Liver (tissue), 9 donors: ENCODE measurements around the gene CACNA1E. TPM values are rescaled to one million over a fixed set of nuclear protein-coding genes. Genes with fewer than 3 reads are reported as not detected.

ENCODE experiments used
- DNase-seq: peaks from one replicate; pipeline ENCODE4 v3.0.0-alpha.2; 2017; ENCODE audit warnings: low spot score
- H3K27ac ChIP-seq, 2 donors: one replicate each; pipeline ENCODE4 v1.7.0; 2013; ENCODE audit warnings: inconsistent platforms in 2 of 2, low read length in 2 of 2, control low read depth in 1 of 2, low read depth in 1 of 2, mild to moderate bottlenecking in 1 of 2
- H3K27me3 ChIP-seq, 4 donors: one replicate each; pipeline versions ENCODE4 v1.6.1 to v1.7.0; 2013; ENCODE audit warnings: low read length in 3 of 4, inconsistent platforms in 1 of 4, mild to moderate bottlenecking in 1 of 4, moderate library complexity in 1 of 4; ENCODE audit not compliant: control insufficient read depth in 4 of 4, insufficient read depth in 4 of 4
- H3K36me3 ChIP-seq, 4 donors: one replicate each; pipeline versions ENCODE4 v1.6.1 to v1.7.0; 2013; ENCODE audit warnings: low read length in 3 of 4, mild to moderate bottlenecking in 3 of 4, low read depth in 1 of 4, moderate library complexity in 1 of 4; ENCODE audit not compliant: control insufficient read depth in 4 of 4, insufficient read depth in 3 of 4
- H3K4me1 ChIP-seq, 4 donors: one replicate each; pipeline versions ENCODE4 v1.6.1 to v1.7.0; 2013; ENCODE audit warnings: low read length in 3 of 4, mild to moderate bottlenecking in 3 of 4, moderate library complexity in 1 of 4; ENCODE audit not compliant: control insufficient read depth in 4 of 4, insufficient read depth in 4 of 4
- H3K4me3 ChIP-seq, 3 donors: one replicate each; pipeline versions ENCODE4 v1.6.1 to v1.7.0; 2013; ENCODE audit warnings: low read length in 3 of 3, control low read depth in 1 of 3, low read depth in 1 of 3, mild to moderate bottlenecking in 1 of 3
- H3K9ac ChIP-seq, 2 donors: one replicate each; pipeline ENCODE4 v1.7.0; 2013; ENCODE audit warnings: low read length in 2 of 2, mild to moderate bottlenecking in 2 of 2, moderate library complexity in 2 of 2, control low read depth in 1 of 2, low read depth in 1 of 2
- H3K9me3 ChIP-seq, 4 donors: one replicate each; pipeline versions ENCODE4 v1.6.1 to v1.7.0; 2013; ENCODE audit warnings: low read length in 3 of 4; ENCODE audit not compliant: control insufficient read depth in 4 of 4
- ATF3 ChIP-seq: IDR thresholded peaks from 2 replicates; pipeline ENCODE4 v1.6.1; 2016; ENCODE audit warnings: antibody characterized with exemption
- EGR1 ChIP-seq, 2 donors: IDR thresholded peaks; 2 replicates each; pipeline ENCODE4 v1.6.1; 2016 to 2018; ENCODE audit warnings: antibody characterized with exemption in 2 of 2, low read depth in 2 of 2
- FOXA1 ChIP-seq: IDR thresholded peaks from 2 replicates; pipeline ENCODE4 v1.6.1; 2016; ENCODE audit warnings: antibody characterized with exemption
- FOXA2 ChIP-seq: IDR thresholded peaks from 2 replicates; pipeline ENCODE4 v1.6.1; 2016; ENCODE audit warnings: antibody characterized with exemption
- GABPA ChIP-seq, 2 donors: IDR thresholded peaks in 1 of 2; conservative IDR thresholded peaks in 1 of 2; 2 replicates each; pipeline ENCODE4 v1.6.1; 2016; ENCODE audit warnings: antibody characterized with exemption in 2 of 2, mild to moderate bottlenecking in 1 of 2, moderate library complexity in 1 of 2
- HNF4A ChIP-seq, 2 donors: conservative IDR thresholded peaks; 2 replicates each; pipeline ENCODE4 v1.6.1; 2016; ENCODE audit warnings: antibody characterized with exemption in 2 of 2, mild to moderate bottlenecking in 2 of 2
- HNF4G ChIP-seq: IDR thresholded peaks from 2 replicates; pipeline ENCODE4 v1.6.1; 2016; ENCODE audit warnings: antibody characterized with exemption
- JUND ChIP-seq, 2 donors: IDR thresholded peaks; 2 replicates each; pipeline ENCODE4 v1.6.1; 2016; ENCODE audit warnings: antibody characterized with exemption in 2 of 2
- NR2F2 ChIP-seq: IDR thresholded peaks from 2 replicates; pipeline ENCODE4 v1.6.1; 2016; ENCODE audit warnings: antibody characterized with exemption
- RAD21 ChIP-seq, 2 donors: IDR thresholded peaks; 2 replicates each; pipeline ENCODE4 v1.6.1; 2016; ENCODE audit warnings: antibody characterized with exemption in 2 of 2, mild to moderate bottlenecking in 2 of 2
- REST ChIP-seq: IDR thresholded peaks from 2 replicates; pipeline ENCODE4 v1.6.1; 2016; ENCODE audit warnings: antibody characterized with exemption, mild to moderate bottlenecking
- RXRA ChIP-seq, 2 donors: IDR thresholded peaks; 2 replicates each; pipeline ENCODE4 v1.6.1; 2017 to 2018; ENCODE audit warnings: antibody characterized with exemption in 2 of 2, mild to moderate bottlenecking in 1 of 2
- SP1 ChIP-seq: IDR thresholded peaks from 2 replicates; pipeline ENCODE4 v1.6.1; 2018; ENCODE audit warnings: antibody characterized with exemption, mild to moderate bottlenecking
- TAF1 ChIP-seq: conservative IDR thresholded peaks from 2 replicates; pipeline ENCODE4 v1.6.1; 2016; ENCODE audit warnings: antibody characterized with exemption, mild to moderate bottlenecking
- YY1 ChIP-seq: IDR thresholded peaks from 2 replicates; pipeline ENCODE4 v1.6.1; 2016; ENCODE audit warnings: antibody characterized with exemption, mild to moderate bottlenecking
- ZBTB33 ChIP-seq: IDR thresholded peaks from 2 replicates; pipeline ENCODE4 v1.6.1; 2016; ENCODE audit warnings: antibody characterized with exemption
- WGBS: extraction: QIAGEN DNeasy Blood & Tissue Kit; methylation state at CpG from one replicate; pipeline ENCODE4 v1.1.7; 2013; 5-methylcytosine and 5-hydroxymethylcytosine counted together
- polyA plus RNA-seq, 2 donors: library from polyadenylated mRNA; stranded (reverse) in 1 of 2; unstranded in 1 of 2; fragments of 200-250 nt in 1 of 2; fragments of >200 nt in 1 of 2; fragmentation: Nextera tagmentation in 1 of 2; extraction: Ambion mirVana in 1 of 2; gene quantifications; one replicate each; pipeline versions ENCODE4 v1.2.1 to v1.2.3, GENCODE V29; 2013 to 2015
- total RNA-seq, 2 donors: library from RNA; depleted of rRNA; stranded (reverse); fragments of >200 nt; gene quantifications; one replicate each; pipeline ENCODE4 v1.2.3, GENCODE V29; 2014
- TF ChIP-seq, protein P1 (sequence below): IDR thresholded peaks from 2 replicates; pipeline ENCODE4 v1.6.1; 2016; ENCODE audit warnings: antibody characterized with exemption
- TF ChIP-seq, protein P2 (sequence below): fragments of 150-350 bp; IDR thresholded peaks from 2 replicates; pipeline ENCODE4 v1.5.1; 2017; ENCODE audit warnings: improper control_type of control experiment, low read depth, low read length; ENCODE audit not compliant: missing input control
- donor health status: healthy.
- donor health status: healthy.
- donor health status: healthy.
- donor health status: healthy.
- donor health status: healthy.

The CACNA1E gene
- total and polyA plus RNA-seq, 4 donors: under 0.01 to 0.08 (median 0.01) TPM; not detected in 1

DNA sequence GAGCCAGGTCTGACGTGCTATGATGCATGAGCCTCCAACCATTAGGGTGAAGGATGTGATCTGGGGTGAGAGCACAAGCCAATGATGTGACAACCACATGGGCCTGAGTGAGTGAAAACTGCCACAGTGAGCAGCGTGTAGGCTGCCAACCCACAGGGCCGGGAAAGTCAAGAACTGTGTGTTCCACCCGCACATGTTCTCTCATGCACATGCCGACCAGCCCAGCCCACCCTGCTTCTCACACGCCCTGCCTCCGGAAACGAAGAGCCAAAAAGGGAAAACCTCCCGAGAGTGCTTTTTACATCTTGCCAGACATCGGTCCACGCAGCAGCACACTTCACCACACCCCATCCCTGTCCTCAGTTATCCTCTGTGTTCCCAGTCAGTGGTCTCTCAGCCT lies 197.0 kb downstream of the CACNA1E start:
- no peak for TF ChIP-seq NR2F2
- no peak for TF ChIP-seq FOXA1
- TF ChIP-seq ZBTB33: no peak
- Histone ChIP-seq H3K9ac (no peak overlapping the region), H3K4me3 (no peak overlapping the region), H3K4me1 (no peaks in the 10 kb centered on the region), H3K27me3 (peaks cover 0 to 1% (median 0%) of the 10 kb centered on the region in 4 donors), H3K9me3 (no peaks in the 10 kb centered on the region), H3K36me3 (no peaks in the 10 kb centered on the region), H3K27ac (no peak overlapping the region)
- 87% methylated on average over 11 of the region's 11 CpGs for WGBS
- no peak for DNase-seq

GRCh38 chr1:181680871-181681270 lies 197.6 kb downstream of the CACNA1E start:
- Histone ChIP-seq H3K27me3 (no peaks in the 10 kb centered on the region), H3K9me3 (no peaks in the 10 kb centered on the region), H3K27ac (no peak overlapping the region), H3K4me1 (no peaks in the 10 kb centered on the region), H3K4me3 (no peak overlapping the region), H3K36me3 (no peaks in the 10 kb centered on the region), H3K9ac (no peak overlapping the region)
- DNase-seq: no peak
- TF ChIP-seq RAD21 (IDR thresholded peaks at IDR 0.05) (no peak), FOXA2 (no peak)
- TF ChIP-seq, protein P1, sequence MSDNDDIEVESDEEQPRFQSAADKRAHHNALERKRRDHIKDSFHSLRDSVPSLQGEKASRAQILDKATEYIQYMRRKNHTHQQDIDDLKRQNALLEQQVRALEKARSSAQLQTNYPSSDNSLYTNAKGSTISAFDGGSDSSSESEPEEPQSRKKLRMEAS: no peak
- WGBS: 71% methylated on average over 7 of the region's 7 CpGs

- Histone ChIP-seq H3K9me3 (no peaks in the 10 kb centered on the region), H3K36me3 (no peaks in the 10 kb centered on the region), H3K4me3 (no peak overlapping the region), H3K27ac (no peak overlapping the region), H3K27me3 (no peaks in the 10 kb centered on the region), H3K9ac (no peak overlapping the region), H3K4me1 (no peaks in the 10 kb centered on the region)
- WGBS: 63% methylated on average over 2 of the region's 2 CpGs
- no peak for TF ChIP-seq HNF4A (conservative IDR thresholded peaks at IDR 0.05)
- TF ChIP-seq, protein P1: no peak
- TF ChIP-seq YY1: no peak
- no peak for TF ChIP-seq TAF1
- no peak for TF ChIP-seq ATF3
- TF ChIP-seq HNF4G: no peak
- no peak for TF ChIP-seq EGR1 (IDR thresholded peaks at IDR 0.05; ENCODE audit: low read depth in 2 of 2)
- TF ChIP-seq RAD21 (IDR thresholded peaks at IDR 0.05): no peak
- TF ChIP-seq NR2F2: no peak
- no peak for TF ChIP-seq FOXA1
- TF ChIP-seq, protein P2, sequence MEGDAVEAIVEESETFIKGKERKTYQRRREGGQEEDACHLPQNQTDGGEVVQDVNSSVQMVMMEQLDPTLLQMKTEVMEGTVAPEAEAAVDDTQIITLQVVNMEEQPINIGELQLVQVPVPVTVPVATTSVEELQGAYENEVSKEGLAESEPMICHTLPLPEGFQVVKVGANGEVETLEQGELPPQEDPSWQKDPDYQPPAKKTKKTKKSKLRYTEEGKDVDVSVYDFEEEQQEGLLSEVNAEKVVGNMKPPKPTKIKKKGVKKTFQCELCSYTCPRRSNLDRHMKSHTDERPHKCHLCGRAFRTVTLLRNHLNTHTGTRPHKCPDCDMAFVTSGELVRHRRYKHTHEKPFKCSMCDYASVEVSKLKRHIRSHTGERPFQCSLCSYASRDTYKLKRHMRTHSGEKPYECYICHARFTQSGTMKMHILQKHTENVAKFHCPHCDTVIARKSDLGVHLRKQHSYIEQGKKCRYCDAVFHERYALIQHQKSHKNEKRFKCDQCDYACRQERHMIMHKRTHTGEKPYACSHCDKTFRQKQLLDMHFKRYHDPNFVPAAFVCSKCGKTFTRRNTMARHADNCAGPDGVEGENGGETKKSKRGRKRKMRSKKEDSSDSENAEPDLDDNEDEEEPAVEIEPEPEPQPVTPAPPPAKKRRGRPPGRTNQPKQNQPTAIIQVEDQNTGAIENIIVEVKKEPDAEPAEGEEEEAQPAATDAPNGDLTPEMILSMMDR: no peak
- no peak for TF ChIP-seq JUND (IDR thresholded peaks at IDR 0.05)
- no peak for TF ChIP-seq FOXA2
- TF ChIP-seq RXRA (IDR thresholded peaks at IDR 0.05): no peak
- no peak for TF ChIP-seq SP1
- TF ChIP-seq ZBTB33: no peak
- no peak for TF ChIP-seq REST
- TF ChIP-seq GABPA (IDR thresholded peaks at IDR 0.05 in 1 of 2, conservative IDR thresholded peaks at IDR 0.05 in 1 of 2): no peak
- DNase-seq: no peak
Measured at GRCh38 chr1:181685211-181685610, 201.9 kb downstream of the CACNA1E start.
